ENCODE results near the gene CA10.

- no peak for TF ChIP-seq CTCF (conservative IDR thresholded peaks at IDR 0.05; ENCODE audit: low read depth, low read length)
- no peak for TF ChIP-seq EZH2 (IDR thresholded peaks at IDR 0.05; ENCODE audit: borderline replicate concordance, low read depth, low read length, poor library complexity, severe bottlenecking)
Observed at GRCh38 chr17:52079496-52079895, 79.0 kb downstream of the CA10 start.

Measured in A673 (cell line).